Dedifferentiated amniotic fluid mesenchymal stem cell (primary cell): ENCODE results near the gene COL5A1.

Experiments
- DNase-seq: peaks from one replicate; pipeline ENCODE4 v3.0.0-alpha.2; 2016; ENCODE audit errors: extremely low spot score

COL5A1 gene

GRCh38 chr9:134625361-134626068 is 16.1 kb upstream of the COL5A1 start:
- no peak for DNase-seq

- DNase-seq: no peak
Observed at GRCh38 chr9:134626069-134626423, 15.6 kb upstream of the COL5A1 start.

- peak; percentile 47 for DNase-seq
Observed at GRCh38 chr9:134626571-134627416, 14.8 kb upstream of the COL5A1 start.

DNA sequence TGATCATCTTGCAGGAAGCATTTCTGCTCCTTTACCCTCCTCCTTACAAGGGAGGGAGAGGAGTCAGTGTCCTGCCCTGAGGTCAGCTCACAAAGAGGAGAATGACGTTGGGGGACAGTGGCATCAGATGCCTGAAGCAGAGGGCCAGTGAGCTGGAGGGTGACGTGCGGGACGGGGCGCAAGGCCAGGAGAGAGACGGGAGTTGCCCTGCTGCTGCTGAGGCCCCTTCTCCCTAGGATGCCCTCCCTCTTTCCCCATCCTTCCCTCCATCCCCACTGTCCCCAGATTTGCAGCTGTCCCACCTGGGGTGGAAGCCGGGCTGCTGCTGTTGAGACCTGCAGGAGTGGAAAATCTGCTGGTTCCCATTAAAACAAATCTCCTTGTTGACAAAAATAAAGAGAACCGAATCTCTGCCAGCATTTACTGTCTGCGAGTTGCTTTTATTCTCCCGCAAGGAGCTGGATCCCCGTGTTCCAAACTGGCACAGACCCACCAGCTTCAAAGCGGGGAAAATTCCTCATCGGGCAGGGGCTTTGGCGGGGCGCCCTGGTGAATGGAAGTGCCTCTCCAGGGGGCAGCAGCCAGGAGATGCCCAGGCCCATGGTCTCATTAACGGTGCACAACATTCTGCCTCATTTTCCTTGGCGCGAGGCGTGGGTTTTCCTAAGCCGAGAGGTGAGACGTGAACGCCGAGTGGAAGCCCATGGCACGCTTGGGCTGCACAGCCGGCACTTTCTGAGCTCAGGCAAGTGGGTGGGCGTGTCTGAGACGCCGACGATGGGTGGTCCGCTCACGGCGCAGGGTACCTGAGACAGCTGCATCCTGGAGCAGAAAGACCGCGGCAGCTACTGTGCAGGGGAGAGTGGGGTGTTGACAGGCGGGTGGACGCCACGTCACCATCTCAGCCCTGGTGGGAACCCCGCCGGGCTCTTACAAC is 13.9 kb upstream of the COL5A1 start:
- DNase-seq: no peak

- DNase-seq: no peak
Observed at GRCh38 chr9:134628354-134628736, 13.3 kb upstream of the COL5A1 start.

DNA sequence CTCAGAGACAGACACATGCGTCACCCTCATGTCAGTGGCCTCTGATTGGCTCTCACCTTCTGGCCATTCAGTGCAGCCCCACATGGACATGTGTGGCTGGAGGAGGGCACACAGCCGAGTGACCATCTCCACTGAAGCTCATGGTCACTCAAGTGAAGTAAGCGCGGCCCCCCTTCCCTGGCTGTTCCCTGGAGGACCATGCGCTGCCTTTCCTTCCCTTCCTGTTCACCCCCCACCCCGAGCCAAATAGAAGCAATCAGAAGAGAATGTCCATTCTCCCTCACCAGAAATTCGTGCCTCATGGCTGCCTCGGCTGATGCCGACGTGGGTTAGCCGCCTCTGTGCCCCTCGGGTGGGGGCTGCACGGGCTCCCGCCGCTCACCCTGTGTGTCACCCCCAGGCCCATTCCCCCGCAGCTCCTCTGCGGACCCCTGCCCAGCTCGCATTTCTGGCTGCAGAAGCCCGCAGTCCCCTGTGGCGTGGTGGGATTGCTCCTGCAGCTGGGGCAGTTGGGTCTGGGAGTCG is 12.5 kb upstream of the COL5A1 start:
- DNase-seq: no peak

DNA sequence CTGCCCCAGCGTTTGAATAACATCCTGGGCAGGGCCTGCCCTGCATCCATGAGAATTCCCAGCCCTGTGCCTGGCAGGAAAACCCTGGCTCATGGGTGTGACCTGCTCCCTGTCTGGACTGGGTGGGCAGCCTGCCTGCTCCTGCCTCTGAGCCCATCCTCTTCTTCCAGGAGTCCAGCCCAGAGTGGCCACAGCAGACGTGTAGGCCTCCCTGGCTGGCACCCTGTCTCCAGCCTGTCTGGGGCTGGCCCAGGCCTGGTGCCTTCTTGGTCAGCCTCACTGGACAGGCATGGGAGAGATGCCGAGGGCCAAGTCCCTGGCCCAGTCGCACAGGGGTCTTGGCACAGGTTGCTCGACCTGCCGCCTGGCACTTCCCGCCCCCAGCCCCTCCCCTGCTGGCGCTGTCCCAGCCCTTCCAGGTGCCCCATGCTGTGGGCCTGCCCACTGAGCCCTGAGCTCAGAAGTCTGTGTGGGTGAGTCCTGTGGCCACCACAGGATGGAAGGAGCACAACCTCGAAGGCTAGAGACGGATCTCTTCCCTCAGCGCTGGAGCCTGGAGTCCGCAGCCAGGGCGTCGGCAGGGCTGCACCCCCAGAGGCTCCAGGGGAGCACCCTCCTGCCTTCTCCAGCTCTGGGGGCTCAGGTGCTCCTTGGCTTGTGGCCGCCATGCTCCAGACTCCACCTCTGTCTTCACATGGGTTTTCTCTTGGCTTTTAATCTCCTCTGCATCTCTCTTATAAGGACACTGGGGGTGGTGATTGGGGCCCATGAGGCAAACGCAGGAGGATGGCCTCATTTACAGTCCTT is 11.8 kb upstream of the COL5A1 start:
- no peak for DNase-seq

DNA sequence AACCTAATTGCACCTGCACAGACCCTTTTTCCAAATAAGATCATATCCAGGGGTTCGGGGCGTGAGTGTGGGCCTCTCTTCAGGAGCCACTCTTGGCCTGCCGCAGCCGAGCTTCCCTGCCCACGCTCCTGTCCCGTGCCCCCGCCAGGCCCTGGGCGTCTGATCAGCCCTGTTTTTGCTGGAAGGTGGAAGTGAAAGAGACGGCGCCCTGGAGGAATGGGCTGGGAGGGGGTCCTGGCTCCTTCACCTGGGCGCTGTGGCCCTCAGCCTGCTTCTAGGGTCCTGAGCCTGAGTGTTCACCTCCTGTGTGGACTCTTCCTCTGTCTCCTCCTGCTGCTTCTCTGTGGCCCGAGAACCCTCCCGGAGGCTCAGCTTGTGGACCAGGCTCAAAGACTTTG is 11.2 kb upstream of the COL5A1 start:
- DNase-seq: no peak

GRCh38 chr9:134630861-134631260 is 10.7 kb upstream of the COL5A1 start:
- no peak for DNase-seq

DNA sequence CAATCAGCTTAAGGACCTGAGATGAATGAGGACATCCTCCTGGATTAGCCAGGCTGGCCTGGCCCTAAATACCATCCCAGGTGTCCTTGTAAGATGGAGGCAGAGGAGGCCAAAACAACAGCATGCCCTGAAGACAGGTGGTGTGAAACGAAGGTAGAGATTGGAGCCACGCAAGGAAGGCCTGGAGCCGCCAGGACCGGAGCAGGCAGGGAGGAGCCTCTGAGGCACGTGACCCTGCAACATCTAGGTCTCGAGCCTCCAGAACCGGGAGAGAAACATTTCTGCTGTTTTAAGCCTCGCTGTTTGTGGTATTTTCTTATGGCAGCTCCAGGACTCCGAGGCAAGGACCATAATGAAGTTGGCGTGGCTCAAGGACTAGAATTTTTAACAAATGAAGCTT is 9.7 kb upstream of the COL5A1 start:
- no peak for DNase-seq

- DNase-seq: no peak
Observed at GRCh38 chr9:134632329-134632728, 9.3 kb upstream of the COL5A1 start.

DNA sequence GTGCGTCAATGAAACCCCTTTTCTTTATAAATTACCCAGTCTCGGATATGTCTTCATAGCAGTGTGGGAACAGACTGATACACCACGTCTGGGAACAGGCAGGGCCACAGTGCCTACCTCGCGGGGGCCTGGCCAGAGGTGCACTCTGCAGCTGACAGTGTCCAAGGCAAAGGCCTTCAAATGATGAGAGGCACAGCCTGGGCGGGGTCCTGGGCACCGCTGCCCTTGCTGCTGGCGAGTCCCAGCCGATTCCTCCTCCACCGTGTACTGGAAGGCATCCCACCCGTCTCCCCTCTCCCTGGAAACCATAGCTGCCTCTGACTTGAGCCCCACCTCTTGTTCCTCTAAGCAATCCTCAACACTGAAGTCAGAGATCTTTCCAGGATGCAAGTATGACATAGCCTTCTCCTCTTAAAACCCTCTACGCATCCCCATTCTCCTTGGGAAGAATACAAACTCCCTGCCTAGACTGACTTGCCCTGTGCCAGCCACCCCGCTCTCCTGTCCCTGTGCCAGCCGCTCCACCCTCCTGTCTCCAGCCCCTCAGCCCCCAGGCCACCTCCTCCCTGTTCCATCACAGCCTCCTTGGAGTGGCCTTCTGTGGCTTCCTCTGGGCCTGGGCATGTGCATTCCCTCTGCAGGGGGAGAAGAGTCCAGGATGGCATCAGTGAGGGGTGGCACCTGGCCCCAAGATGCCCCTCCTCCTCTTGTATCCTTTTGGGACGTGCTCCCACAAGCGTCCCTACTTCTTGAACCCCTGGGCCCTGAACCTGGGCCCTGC is 8.1 kb upstream of the COL5A1 start:
- DNase-seq: no peak

GRCh38 chr9:134634176-134634575 is 7.4 kb upstream of the COL5A1 start:
- no peak for DNase-seq

DNA sequence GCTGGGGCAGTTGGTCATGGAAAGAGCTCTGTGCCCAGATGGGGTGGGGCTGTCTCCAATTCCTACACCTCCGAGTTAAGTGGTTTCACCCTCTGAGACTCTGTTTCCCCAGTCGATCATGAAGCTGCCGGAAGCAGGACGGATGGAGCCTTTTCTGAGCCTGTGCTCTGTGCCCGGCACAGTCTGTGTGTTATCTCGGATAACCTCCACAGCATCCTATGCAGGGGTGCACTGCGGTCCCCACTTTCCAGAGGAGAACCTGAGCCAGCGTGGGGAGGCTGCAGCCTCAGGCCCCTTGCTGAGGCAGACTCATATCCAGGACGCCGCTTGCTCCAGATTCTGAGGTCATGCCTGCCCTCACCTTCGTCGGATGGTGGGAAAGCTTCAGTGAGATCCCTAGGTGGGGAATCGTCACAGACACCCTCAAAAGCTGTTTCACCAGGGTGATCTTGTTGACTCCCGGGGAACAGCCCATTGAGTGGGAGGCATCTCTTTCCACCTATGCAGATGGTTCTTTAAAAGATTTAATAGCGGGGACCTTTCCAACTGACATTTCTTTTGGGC is 6.9 kb upstream of the COL5A1 start:
- no peak for DNase-seq

DNA sequence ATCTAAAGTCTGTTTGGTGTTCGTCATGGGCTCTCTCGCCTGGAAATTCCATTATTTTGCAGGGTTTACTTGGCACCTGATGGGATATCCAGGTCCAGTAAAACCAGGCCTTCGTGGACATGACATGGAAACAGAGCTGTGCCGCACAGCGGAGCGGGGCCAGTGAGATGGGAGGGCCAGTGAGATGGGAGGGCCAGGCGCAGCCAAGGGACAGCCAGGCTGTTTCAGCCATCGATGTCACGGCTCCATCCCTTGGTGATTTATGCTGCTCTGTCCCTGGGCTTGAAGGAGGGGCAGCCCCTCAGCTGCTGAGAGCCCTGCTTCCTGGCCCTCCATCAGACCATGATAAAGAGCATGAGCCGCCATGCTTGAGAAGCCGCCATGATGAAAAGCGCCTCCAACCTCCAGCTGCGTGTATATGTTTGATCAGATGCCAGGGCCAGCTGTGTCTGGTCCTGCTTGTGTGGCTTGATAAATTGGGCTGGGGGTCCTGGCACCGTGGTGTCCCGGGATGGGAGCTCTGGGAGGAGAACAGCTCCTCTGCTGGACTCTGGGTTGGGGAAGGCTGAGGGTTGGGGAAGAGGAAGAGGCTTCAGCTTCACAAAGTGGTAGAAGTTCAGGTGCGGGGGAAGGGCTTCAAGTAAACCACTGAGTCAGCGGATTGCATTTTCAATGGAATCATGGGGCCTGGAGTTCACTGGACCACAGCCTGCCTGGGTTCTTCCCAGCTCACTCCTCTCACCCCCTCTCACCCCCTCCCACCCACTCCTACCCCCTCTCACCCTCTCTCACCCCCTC is 6.1 kb upstream of the COL5A1 start:
- DNase-seq: no peak

DNA sequence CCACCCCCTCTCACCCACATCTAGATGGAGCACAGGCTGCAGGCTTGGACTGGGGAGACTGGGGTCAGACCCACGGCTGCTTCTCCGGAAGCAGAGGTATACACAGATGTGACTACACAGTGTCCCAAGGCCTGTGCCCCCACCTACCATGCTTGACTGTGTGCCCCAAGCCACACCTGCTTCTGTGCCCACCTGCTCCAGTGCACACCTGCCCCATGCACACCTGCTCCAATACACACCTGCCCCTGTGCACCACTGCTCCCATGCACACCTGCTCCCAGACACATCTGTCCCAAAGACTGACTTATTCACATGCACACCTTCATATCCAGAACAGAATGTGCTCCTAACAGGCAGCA is 5.5 kb upstream of the COL5A1 start:
- DNase-seq: no peak

DNA sequence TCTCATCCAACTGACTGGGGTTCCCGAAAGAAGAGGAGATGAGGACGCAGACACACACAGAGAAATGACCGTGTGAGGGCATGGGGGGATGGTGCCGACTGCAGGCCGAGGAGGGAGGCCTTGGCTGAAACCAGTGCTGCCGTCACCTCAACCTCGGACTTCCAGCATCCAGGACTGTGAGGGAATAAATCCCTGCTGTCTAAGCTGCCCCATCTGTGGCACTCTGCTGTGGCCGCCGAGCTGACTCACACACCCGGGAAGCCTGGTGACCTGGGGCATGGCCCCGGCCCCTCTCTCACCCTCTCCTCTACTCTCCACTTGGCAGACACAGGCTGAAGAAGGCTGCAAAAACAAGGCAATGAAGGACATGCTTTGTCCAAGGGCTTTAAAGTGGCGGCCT is 4.4 kb upstream of the COL5A1 start:
- no peak for DNase-seq

GRCh38 chr9:134637696-134638501 is 3.7 kb upstream of the COL5A1 start:
- DNase-seq: no peak
